ENCODE data around the gene SLC34A3. TPM values are rescaled to one million over a fixed set of nuclear protein-coding genes. Genes with fewer than 3 reads are reported as not detected.
A peak's percentile ranks its signal among the peaks of the same experiment; 100 is the strongest.

Gene SLC34A3
- total RNA-seq, 1 donor = not detected

GRCh38 chr9:137202966-137203365 is 27.7 kb upstream of the SLC34A3 start:
- Histone ChIP-seq H4K20me1 (ENCODE audit: insufficient read depth, low read length) (peaks cover 27% of the 10 kb centered on the region), H3K27me3 (ENCODE audit: insufficient read depth, low read length) (no peaks in the 10 kb centered on the region), H3K79me2 (ENCODE audit: insufficient read depth, low read length) (peaks cover 78% of the 10 kb centered on the region), H3K9me3 (ENCODE audit: low read depth, low read length) (no peaks in the 10 kb centered on the region), H3K36me3 (ENCODE audit: insufficient read depth, low read length) (no peaks in the 10 kb centered on the region), H3K4me2 (ENCODE audit: insufficient read depth, low read length) (no peak overlapping the region), H2AFZ (ENCODE audit: low read length) (no peak overlapping the region), H3K4me3 (ENCODE audit: insufficient read depth, low read length) (no peak overlapping the region), H3K4me1 (ENCODE audit: insufficient read depth, low read length) (peaks cover 44% of the 10 kb centered on the region), H3K27ac (ENCODE audit: low read depth, low read length) (no peak overlapping the region)
- no peak for DNase-seq (ENCODE audit: insufficient read length, low spot score, missing footprints)
- TF ChIP-seq, protein P1, sequence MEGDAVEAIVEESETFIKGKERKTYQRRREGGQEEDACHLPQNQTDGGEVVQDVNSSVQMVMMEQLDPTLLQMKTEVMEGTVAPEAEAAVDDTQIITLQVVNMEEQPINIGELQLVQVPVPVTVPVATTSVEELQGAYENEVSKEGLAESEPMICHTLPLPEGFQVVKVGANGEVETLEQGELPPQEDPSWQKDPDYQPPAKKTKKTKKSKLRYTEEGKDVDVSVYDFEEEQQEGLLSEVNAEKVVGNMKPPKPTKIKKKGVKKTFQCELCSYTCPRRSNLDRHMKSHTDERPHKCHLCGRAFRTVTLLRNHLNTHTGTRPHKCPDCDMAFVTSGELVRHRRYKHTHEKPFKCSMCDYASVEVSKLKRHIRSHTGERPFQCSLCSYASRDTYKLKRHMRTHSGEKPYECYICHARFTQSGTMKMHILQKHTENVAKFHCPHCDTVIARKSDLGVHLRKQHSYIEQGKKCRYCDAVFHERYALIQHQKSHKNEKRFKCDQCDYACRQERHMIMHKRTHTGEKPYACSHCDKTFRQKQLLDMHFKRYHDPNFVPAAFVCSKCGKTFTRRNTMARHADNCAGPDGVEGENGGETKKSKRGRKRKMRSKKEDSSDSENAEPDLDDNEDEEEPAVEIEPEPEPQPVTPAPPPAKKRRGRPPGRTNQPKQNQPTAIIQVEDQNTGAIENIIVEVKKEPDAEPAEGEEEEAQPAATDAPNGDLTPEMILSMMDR (IDR thresholded peaks at IDR 0.05; ENCODE audit: extremely low read depth, low read depth, low read length) = no peak

- Histone ChIP-seq H3K4me1 (ENCODE audit: insufficient read depth, low read length) (peaks cover 30% of the 10 kb centered on the region), H3K36me3 (ENCODE audit: insufficient read depth, low read length) (peaks cover 2% of the 10 kb centered on the region), H2AFZ (ENCODE audit: low read length) (peak overlapping the region; percentile 86), H3K9me3 (ENCODE audit: low read depth, low read length) (no peaks in the 10 kb centered on the region), H3K4me2 (ENCODE audit: insufficient read depth, low read length) (peak overlapping the region; percentile 91), H3K27me3 (ENCODE audit: insufficient read depth, low read length) (no peaks in the 10 kb centered on the region), H4K20me1 (ENCODE audit: insufficient read depth, low read length) (peaks cover 14% of the 10 kb centered on the region), H3K4me3 (ENCODE audit: insufficient read depth, low read length) (peak overlapping the region; percentile 88), H3K27ac (ENCODE audit: low read depth, low read length) (peak overlapping the region; percentile 72), H3K79me2 (ENCODE audit: insufficient read depth, low read length) (peaks cover 62% of the 10 kb centered on the region)
- DNase-seq (ENCODE audit: insufficient read length, low spot score, missing footprints) = no peak
- TF ChIP-seq, protein P1 (IDR thresholded peaks at IDR 0.05; ENCODE audit: extremely low read depth, low read depth, low read length) = no peak
Measured at GRCh38 chr9:137204731-137205125, 26.0 kb upstream of the SLC34A3 start.

DNA sequence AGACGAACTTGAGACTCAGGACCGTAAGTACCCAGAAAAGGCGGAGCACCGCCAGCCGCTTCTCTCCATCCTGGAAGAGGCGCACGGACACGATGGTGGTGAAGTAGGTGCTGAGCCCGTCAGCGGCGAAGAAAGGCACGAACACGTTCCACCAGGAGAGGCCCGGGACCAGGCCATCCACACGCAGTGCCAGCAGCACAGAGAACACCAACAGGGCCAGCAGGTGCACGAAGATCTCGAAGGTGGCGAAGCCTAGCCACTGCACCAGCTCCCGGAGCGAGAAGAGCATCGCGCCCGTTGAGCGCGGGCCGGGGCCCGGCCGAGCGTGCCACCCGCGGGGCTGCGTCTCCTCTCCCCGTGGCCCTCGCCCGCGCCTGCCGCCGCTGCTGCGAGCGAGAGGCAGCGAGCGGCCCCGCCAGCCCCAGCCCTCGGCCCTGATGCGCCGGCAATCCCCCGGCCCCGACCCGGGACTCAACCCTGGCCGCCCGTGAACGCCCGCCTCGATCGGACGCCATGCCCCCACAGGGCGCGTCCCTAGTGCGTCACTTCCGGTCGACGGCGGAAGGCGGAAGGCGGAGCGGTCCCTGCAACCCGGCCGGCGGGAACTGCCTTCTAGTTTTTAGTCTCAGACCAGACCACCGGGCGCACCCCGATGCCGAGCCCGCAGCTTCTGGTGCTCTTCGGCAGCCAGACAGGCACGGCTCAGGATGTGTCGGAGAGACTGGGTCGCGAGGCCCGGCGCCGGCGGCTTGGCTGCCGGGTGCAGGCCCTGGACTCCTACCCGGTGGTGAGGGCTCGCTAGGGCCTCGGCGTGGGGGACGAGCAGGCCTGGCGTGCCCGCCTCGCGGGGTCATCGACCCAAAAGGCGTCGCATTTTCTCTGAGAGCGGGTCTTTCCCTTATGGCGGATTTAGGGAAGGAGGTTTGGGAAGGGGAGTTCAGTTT is 25.3 kb upstream of the SLC34A3 start, which contains the start of the genes NDOR1 and TMEM203:
Gene NDOR1, plus strand, starts transcription at position 575 of the 944 bp plus-strand sequence. Its CDS starts 78 bp downstream, at position 653.
Gene TMEM203, minus strand, starts transcription at position 523 of the 944 bp plus-strand sequence. Its CDS starts 234 bp downstream, at position 289.
- DNase-seq (ENCODE audit: insufficient read length, low spot score, missing footprints) = peak; percentile 100
- H3K27me3 ChIP-seq (ENCODE audit: insufficient read depth, low read length) = no peaks in the 10 kb centered on the region
- H3K9me3 ChIP-seq (ENCODE audit: low read depth, low read length) = no peaks in the 10 kb centered on the region
- peaks cover 30% of the 10 kb centered on the region for H3K4me1 ChIP-seq (ENCODE audit: insufficient read depth, low read length)
- peak within 1 kb of the TSS; percentile 72 for H3K27ac ChIP-seq (ENCODE audit: low read depth, low read length)
- peaks cover 2% of the 10 kb centered on the region for H3K36me3 ChIP-seq (ENCODE audit: insufficient read depth, low read length)
- peaks cover 62% of the 10 kb centered on the region for H3K79me2 ChIP-seq (ENCODE audit: insufficient read depth, low read length)
- TF ChIP-seq, protein P1 (IDR thresholded peaks at IDR 0.05; ENCODE audit: extremely low read depth, low read depth, low read length) = no peak
- peak within 1 kb of the TSS; percentile 91 for H3K4me2 ChIP-seq (ENCODE audit: insufficient read depth, low read length)
- H3K4me3 ChIP-seq (ENCODE audit: insufficient read depth, low read length) = peak within 1 kb of the TSS; percentile 88
- peaks cover 14% of the 10 kb centered on the region for H4K20me1 ChIP-seq (ENCODE audit: insufficient read depth, low read length)
- peak within 1 kb of the TSS; percentile 86 for H2AFZ ChIP-seq (ENCODE audit: low read length)

GRCh38 chr9:137206602-137207001 is 24.1 kb upstream of the SLC34A3 start:
- peak overlapping the region; percentile 91 for H3K4me2 ChIP-seq (ENCODE audit: insufficient read depth, low read length)
- DNase-seq (ENCODE audit: insufficient read length, low spot score, missing footprints) = no peak
- peaks cover 2% of the 10 kb centered on the region for H3K36me3 ChIP-seq (ENCODE audit: insufficient read depth, low read length)
- H3K9me3 ChIP-seq (ENCODE audit: low read depth, low read length) = no peaks in the 10 kb centered on the region
- H3K27me3 ChIP-seq (ENCODE audit: insufficient read depth, low read length) = no peaks in the 10 kb centered on the region
- peaks cover 55% of the 10 kb centered on the region for H3K79me2 ChIP-seq (ENCODE audit: insufficient read depth, low read length)
- TF ChIP-seq, protein P1 (IDR thresholded peaks at IDR 0.05; ENCODE audit: extremely low read depth, low read depth, low read length) = no peak
- H3K27ac ChIP-seq (ENCODE audit: low read depth, low read length) = no peak overlapping the region
- H2AFZ ChIP-seq (ENCODE audit: low read length) = no peak overlapping the region
- peaks cover 24% of the 10 kb centered on the region for H3K4me1 ChIP-seq (ENCODE audit: insufficient read depth, low read length)
- H4K20me1 ChIP-seq (ENCODE audit: insufficient read depth, low read length) = peaks cover 14% of the 10 kb centered on the region
- H3K4me3 ChIP-seq (ENCODE audit: insufficient read depth, low read length) = no peak overlapping the region
